B cell (primary cell): ENCODE data around the gene MZT2A. TPM values are rescaled to one million over a fixed set of nuclear protein-coding genes. Genes with fewer than 3 reads are reported as not detected.
A peak's percentile ranks its signal among the peaks of the same experiment; 100 is the strongest.
"Not testable (repeated sequence)": the region's sequence is repeated elsewhere in the genome, so short reads cannot be mapped to it uniquely, and the experiment has no call there.

Experiments
- ATAC-seq: fragments of 200-7000 bp; cut with Tn5 transposase; one replicate; pipeline ENCODE4 v1.10.0; 2021; ENCODE audit warnings: low read depth, mild to moderate bottlenecking, moderate number of reproducible peaks, moderate library complexity
- CTCF ChIA-PET: fragments of 350-600 bp; sonication (Branson Sonifier 250); formaldehyde crosslinking; loops from one replicate; lab custom pipeline; 2021; ENCODE audit warnings: antibody characterized with exemption, inconsistent platforms; lab: Charles Lee
- POLR2A ChIA-PET: fragments of 350-600 bp; sonication (Branson Sonifier 250); formaldehyde crosslinking; loops from one replicate; lab custom pipeline; 2021; ENCODE audit warnings: antibody characterized with exemption; lab: Charles Lee
- DNase-seq: peaks from one replicate; pipeline ENCODE4 v3.0.0; 2013
- H2AFZ ChIP-seq: 2 replicates; pipeline ENCODE4 v1.6.1; 2012; ENCODE audit warnings: mild to moderate bottlenecking, low read depth, low read length; ENCODE audit not compliant: insufficient read depth, poor library complexity, severe bottlenecking
- H3K27ac ChIP-seq, 2 donors: 1 replicate in 1 of 2; 2 replicates in 1 of 2; pipeline ENCODE4 v1.5.1; 2012 to 2013; ENCODE audit warnings: low read length in 2 of 2, mild to moderate bottlenecking in 2 of 2, moderate library complexity in 1 of 2
- H3K27me3 ChIP-seq, 4 experiments: fragments of 200-600 bp in 1 of 4; sonication (generic) in 1 of 4; replicated peaks in 1 of 4; 1 replicate in 2 of 4; 2 replicates in 2 of 4; pipeline versions ENCODE4 v1.6.1 to v1.7.0; 2013 to 2016; ENCODE audit warnings: low read length in 3 of 4, mild to moderate bottlenecking in 2 of 4, mixed read lengths in 1 of 4, moderate library complexity in 1 of 4; ENCODE audit not compliant: insufficient read depth in 4 of 4, control insufficient read depth in 3 of 4; ENCODE audit errors: control extremely low read depth in 1 of 4
- H3K36me3 ChIP-seq, 2 experiments: replicated peaks in 1 of 2; 1 replicate in 1 of 2; 2 replicates in 1 of 2; pipeline versions ENCODE4 v1.6.1 to v1.7.1; 2013; ENCODE audit warnings: low read length in 1 of 2; ENCODE audit not compliant: insufficient read depth in 2 of 2, control insufficient read depth in 1 of 2; ENCODE audit errors: control extremely low read depth in 1 of 2, extremely low read depth in 1 of 2
- H3K4me1 ChIP-seq, 2 donors: fragments of 200-600 bp in 1 of 2; sonication (generic) in 1 of 2; 1 replicate in 1 of 2; 2 replicates in 1 of 2; pipeline versions ENCODE4 v1.5.1 to v1.6.1; 2013 to 2017; ENCODE audit warnings: low read length in 2 of 2; ENCODE audit not compliant: control insufficient read depth in 2 of 2, insufficient read depth in 2 of 2
- H3K4me2 ChIP-seq: replicated peaks from 2 replicates; pipeline ENCODE3; 2012; ENCODE audit warnings: mild to moderate bottlenecking, low read depth, low read length; ENCODE audit not compliant: poor library complexity, severe bottlenecking
- H3K4me3 ChIP-seq, 5 experiments: fragments of 200-600 bp in 1 of 5; sonication (generic) in 1 of 5; 1 replicate in 3 of 5; 2 replicates in 2 of 5; pipeline versions ENCODE4 v1.5.1 to v1.7.0; 2011 to 2016; ENCODE audit warnings: low read length in 4 of 5, mild to moderate bottlenecking in 4 of 5, low read depth in 2 of 5, control low read depth in 1 of 5, moderate library complexity in 1 of 5; ENCODE audit not compliant: insufficient read depth in 1 of 5; ENCODE audit errors: control extremely low read depth in 1 of 5, extremely low read depth in 1 of 5
- H3K79me2 ChIP-seq: fragments of 200-600 bp; sonication (generic); one replicate; pipeline ENCODE4 v1.6.0; 2016; ENCODE audit warnings: low read length; ENCODE audit not compliant: control insufficient read depth, insufficient read depth
- H3K9ac ChIP-seq: fragments of 200-600 bp; sonication (generic); 2 replicates; pipeline ENCODE4 v1.6.1; 2017; ENCODE audit warnings: mild to moderate bottlenecking, low read length, moderate library complexity
- H3K9me3 ChIP-seq, 3 donors: one replicate each; pipeline versions ENCODE4 v1.6.1 to v1.7.1; 2013; ENCODE audit warnings: low read length in 2 of 3; ENCODE audit not compliant: control insufficient read depth in 2 of 3, insufficient read depth in 1 of 3; ENCODE audit errors: control extremely low read depth in 1 of 3
- H4K20me1 ChIP-seq: 2 replicates; pipeline ENCODE4 v1.6.0; 2012; ENCODE audit warnings: mild to moderate bottlenecking, low read length; ENCODE audit not compliant: insufficient read depth, control insufficient read depth, poor library complexity, severe bottlenecking
- H3K27ac Mint-ChIP-seq: one replicate; pipeline ENCODE4 v1.8.0; 2021; ENCODE audit warnings: mixed read lengths
- H3K27me3 Mint-ChIP-seq: one replicate; pipeline ENCODE4 v1.8.0; 2021; ENCODE audit warnings: mixed read lengths
- H3K4me1 Mint-ChIP-seq: one replicate; pipeline ENCODE4 v1.8.0; 2021; ENCODE audit warnings: mixed read lengths
- H3K4me3 Mint-ChIP-seq: one replicate; pipeline ENCODE4 v1.8.0; 2021; ENCODE audit warnings: mixed read lengths
- H3K9me3 Mint-ChIP-seq: one replicate; pipeline ENCODE4 v1.8.0; 2022; ENCODE audit warnings: mixed read lengths; ENCODE audit not compliant: insufficient read depth
- CTCF ChIP-seq: fragments of 200-600 bp; IDR thresholded peaks from one replicate; pipeline ENCODE4 v1.8.0; 2022; ENCODE audit warnings: antibody characterized with exemption, mild to moderate bottlenecking
- EZH2 ChIP-seq: IDR thresholded peaks from 2 replicates; pipeline ENCODE4 v1.6.1; 2012; ENCODE audit warnings: borderline replicate concordance, low read depth, mild to moderate bottlenecking, moderate library complexity, low read length; ENCODE audit not compliant: insufficient read depth, poor library complexity, severe bottlenecking
- WGBS: methylation state at CpG from one replicate; pipeline ENCODE4 v1.1.5; 2013; ENCODE audit warnings: missing lambda C conversion rate; ENCODE audit not compliant: insufficient coverage; 5-methylcytosine and 5-hydroxymethylcytosine counted together
- intact Hi-C: fragments of 100-400 bp; cut with micrococcal nuclease; formaldehyde crosslinking; loops from one replicate; pipeline ENCODE4 v1.10.0; 2022
- polyA plus RNA-seq: library from polyadenylated mRNA; depleted of rRNA; stranded (reverse); fragments of >200 nt; gene quantifications from 2 replicates; pipeline ENCODE4 v1.2.3, GENCODE V29; 2012
- total RNA-seq, 2 donors: library from RNA; stranded (reverse); fragments of 120-200 nt in 1 of 2; gene quantifications; 1 replicate in 1 of 2; 2 replicates in 1 of 2; pipeline versions ENCODE4 v1.2.3 to v1.2.4, GENCODE V29; 2013 to 2022

MZT2A gene
- total and polyA plus RNA-seq, 2 donors (not counting 1 experiment from before 2014, with no cell fraction given) = 53.3 to 76.1 TPM

GRCh38 chr2:131517106-131517831 lies 25.1 kb upstream of the MZT2A start:
- Mint-ChIP-seq H3K4me1 (peaks cover 22% of the 10 kb centered on the region), H3K27me3 (no peaks in the 10 kb centered on the region), H3K27ac (no peak overlapping the region), H3K4me3 (no peak overlapping the region), H3K9me3 (no peaks in the 10 kb centered on the region)
- no peak for DNase-seq
- H3K36me3 ChIP-seq = peaks cover 2 to 9% of the 10 kb centered on the region in 2 experiments
- no peak overlapping the region for H3K4me2 ChIP-seq
- ChIA-PET POLR2A (no interaction called here), CTCF (no interaction called here)
- no peak overlapping the region for H3K9ac ChIP-seq
- no peak overlapping the region for H3K4me3 ChIP-seq
- no peak overlapping the region for H3K27ac ChIP-seq
- WGBS = 96% methylated on average over 17 of the region's 17 CpGs
- H3K27me3 ChIP-seq = no peaks in the 10 kb centered on the region
- no peak for ATAC-seq
- no peaks in the 10 kb centered on the region for H4K20me1 ChIP-seq
- H3K79me2 ChIP-seq = no peaks in the 10 kb centered on the region
- intact Hi-C loops = loop anchor here (10.0 kb wide), 1 partner anchor 102 kb away; no protein-coding TSS in a partner anchor
- no peak for TF ChIP-seq CTCF
- TF ChIP-seq EZH2 = no peak
- H3K4me1 ChIP-seq = peaks cover 11 to 13% of the 10 kb centered on the region in 2 donors
- no peak overlapping the region for H2AFZ ChIP-seq
- H3K9me3 ChIP-seq = no peaks in the 10 kb centered on the region

- POLR2A ChIA-PET, H3K4me2 ChIP-seq, H3K27me3 Mint-ChIP-seq, H3K9me3 Mint-ChIP-seq, H3K9ac ChIP-seq, ATAC-seq, H3K79me2 ChIP-seq, H3K27me3 ChIP-seq, H3K27ac Mint-ChIP-seq, H2AFZ ChIP-seq, H3K9me3 ChIP-seq, H3K4me3 ChIP-seq, H3K27ac ChIP-seq, H4K20me1 ChIP-seq, H3K4me3 Mint-ChIP-seq, H3K36me3 ChIP-seq, CTCF ChIA-PET: not testable (repeated sequence)
- intact Hi-C loops = loop anchor here (10.0 kb wide), 1 partner anchor 102 kb away; no protein-coding TSS in a partner anchor
- H3K4me1 Mint-ChIP-seq = peaks cover 23% of the 10 kb centered on the region
- DNase-seq = peak; percentile 20
- 87% methylated on average over 3 of the region's 11 CpGs for WGBS
- peaks cover 11 to 13% of the 10 kb centered on the region in 2 donors for H3K4me1 ChIP-seq
Measured at GRCh38 chr2:131516621-131517020, 24.4 kb upstream of the MZT2A start.
